GM20000 (cell line): ENCODE measurements around the gene OSBPL10.

Experiments
- DNase-seq: peaks from one replicate; pipeline ENCODE4 v3.0.0; 2012; ENCODE audit warnings: low spot score
- CTCF ChIP-seq: IDR thresholded peaks from 2 replicates; pipeline ENCODE4 v1.5.1; 2012; ENCODE audit warnings: mild to moderate bottlenecking, control low read depth; ENCODE audit errors: extremely low read depth, missing control alignments

OSBPL10 gene

DNA sequence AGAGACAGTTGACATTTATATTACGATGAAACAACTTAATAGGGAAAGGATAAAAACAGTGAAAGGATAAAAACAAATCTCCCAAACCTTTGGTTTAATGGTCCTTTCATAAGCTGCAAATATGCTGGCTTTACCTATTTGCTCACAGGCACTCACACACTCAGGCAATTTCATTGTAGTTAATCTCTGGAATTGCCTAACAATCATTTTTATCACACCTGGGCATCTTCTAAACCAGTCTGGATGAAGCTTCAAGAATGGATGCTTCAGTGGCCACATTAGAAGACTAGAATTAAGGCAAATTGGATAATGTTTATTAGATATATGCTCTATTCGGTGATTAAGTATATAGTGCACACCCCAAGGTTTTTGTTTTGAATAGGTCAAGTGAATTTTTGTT lies 13.5 kb downstream of the OSBPL10 start:
- no peak for TF ChIP-seq CTCF
- no peak for DNase-seq

DNA sequence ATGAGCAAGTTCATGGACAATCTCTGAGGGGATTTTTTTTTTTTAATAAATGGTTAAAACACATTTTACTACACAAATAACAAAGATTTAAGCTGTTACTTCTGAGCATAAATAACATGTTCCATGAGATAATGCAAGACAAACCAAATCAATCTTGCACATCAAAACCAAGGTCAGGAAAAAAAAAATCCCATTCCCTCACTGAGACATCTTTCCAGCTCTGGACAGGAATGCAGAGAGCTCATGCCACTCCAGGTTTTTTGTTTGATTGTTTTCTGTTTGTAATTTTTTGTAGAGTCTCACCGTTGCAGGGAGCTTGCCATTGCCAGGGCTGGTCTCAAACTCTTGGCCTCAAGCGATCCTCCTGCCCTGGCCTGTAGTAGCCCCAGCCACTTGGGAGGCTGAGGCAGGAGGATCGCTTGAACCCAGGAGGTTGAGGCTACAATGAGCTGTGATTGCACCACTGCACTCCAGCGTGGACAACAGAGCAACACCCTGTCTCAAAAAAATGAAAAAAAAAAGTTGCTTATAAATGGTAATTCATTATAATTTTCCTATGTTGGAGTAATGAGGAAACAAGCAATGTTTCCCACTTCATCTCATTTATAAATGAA lies 14.0 kb downstream of the OSBPL10 start:
- TF ChIP-seq CTCF: no peak
- no peak for DNase-seq

DNA sequence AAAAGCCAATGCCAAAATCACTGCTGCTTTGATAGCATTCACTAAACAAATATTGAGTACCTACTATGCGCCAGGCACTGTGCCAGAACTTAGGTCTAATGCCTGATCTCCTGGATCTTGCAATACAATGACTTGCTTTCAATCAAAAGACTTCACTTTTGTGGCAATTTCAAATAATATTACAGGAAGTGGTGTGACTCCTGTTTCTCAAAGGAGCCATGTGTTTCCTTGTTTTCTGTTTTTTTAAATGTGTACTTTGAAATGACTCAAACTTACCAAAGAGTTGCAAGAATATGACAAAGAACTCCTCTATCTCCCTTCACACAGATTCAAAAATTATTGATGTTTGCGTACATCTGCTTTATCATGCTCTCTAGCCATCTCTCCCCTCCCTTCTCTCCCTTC lies 18.3 kb downstream of the OSBPL10 start:
- no peak for TF ChIP-seq CTCF

DNA sequence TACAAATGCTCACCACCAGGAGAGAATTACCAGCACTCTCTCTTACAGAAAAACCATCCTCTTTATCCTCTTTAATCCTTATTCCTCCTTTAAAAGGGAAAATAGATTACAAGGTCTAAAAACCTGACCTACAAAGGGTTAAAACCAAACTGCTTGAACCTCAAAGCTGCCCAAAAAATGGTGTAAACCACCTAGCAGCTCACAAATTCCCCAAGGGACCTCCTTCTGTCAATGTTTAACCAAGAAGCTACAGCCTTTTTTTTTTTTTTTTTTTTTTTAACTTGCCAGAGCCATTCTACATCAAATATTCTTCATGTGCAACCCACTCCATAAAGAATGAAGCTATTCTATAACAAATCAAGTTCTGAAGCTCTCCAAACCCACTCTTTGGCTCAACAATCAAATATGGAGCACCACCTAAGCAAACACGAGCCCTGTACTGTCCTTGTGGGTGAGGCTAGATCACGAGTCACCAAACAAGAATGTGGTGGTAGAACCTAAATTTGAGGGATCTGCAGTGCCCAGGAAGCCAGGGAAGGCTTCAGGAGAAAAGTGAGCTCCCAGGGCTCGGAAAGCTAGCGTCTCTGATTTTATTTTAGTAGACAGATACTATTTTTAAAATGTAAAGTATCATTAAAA lies 20.1 kb downstream of the OSBPL10 start:
- TF ChIP-seq CTCF: no peak
- peak; percentile 19 for DNase-seq

More for the DNA sequence above, 18.3 kb downstream of the OSBPL10 start:
- DNase-seq: no peak

GRCh38 chr3:31959951-31960792 lies 20.9 kb downstream of the OSBPL10 start:
- no peak for DNase-seq
- no peak for TF ChIP-seq CTCF

DNA sequence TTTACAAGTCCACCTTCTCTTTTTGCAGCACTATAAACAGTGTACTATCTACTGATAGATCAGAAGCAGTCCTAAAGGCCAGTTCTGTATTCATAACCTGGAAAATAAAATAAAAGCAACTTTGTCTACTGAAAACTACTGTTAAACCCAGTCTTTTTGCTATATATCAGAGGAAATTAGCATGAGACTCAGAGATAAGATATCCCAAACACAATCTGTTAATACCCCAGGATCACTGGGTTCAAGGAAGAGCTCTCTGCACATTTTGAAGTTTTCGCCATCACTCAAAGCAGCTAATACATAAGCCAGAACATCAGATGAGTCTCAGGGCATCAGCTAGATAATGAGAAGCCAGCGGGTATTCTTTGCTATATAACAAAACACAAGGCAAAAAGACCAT lies 21.8 kb downstream of the OSBPL10 start:
- TF ChIP-seq CTCF: no peak
- no peak for DNase-seq

GRCh38 chr3:31958701-31959152 lies 22.3 kb downstream of the OSBPL10 start:
- DNase-seq: no peak

More at GRCh38 chr3:31958701-31959152, 22.3 kb downstream of the OSBPL10 start:
- no peak for TF ChIP-seq CTCF
